LNCaP clone FGC (cell line): ENCODE data around the gene ZMIZ1.

Source experiments
- DNase-seq: peaks from one replicate; pipeline ENCODE4 v3.0.0-alpha.2; 2011; ENCODE audit warnings: low read depth
- H3K4me3 ChIP-seq: 2 replicates; pipeline ENCODE4 v1.5.1; 2011; ENCODE audit warnings: mild to moderate bottlenecking, low read depth, low read length, control low read depth
- TF ChIP-seq, protein P1 (sequence below): IDR thresholded peaks from 2 replicates; pipeline ENCODE4 v1.5.1; 2012; ENCODE audit warnings: mild to moderate bottlenecking; ENCODE audit not compliant: control insufficient read depth, insufficient read depth; ENCODE audit errors: extremely low read depth

ZMIZ1 gene

GRCh38 chr10:79115302-79115701, 46.5 kb downstream of the ZMIZ1 start:
- DNase-seq, result no peak
- TF ChIP-seq, protein P1, sequence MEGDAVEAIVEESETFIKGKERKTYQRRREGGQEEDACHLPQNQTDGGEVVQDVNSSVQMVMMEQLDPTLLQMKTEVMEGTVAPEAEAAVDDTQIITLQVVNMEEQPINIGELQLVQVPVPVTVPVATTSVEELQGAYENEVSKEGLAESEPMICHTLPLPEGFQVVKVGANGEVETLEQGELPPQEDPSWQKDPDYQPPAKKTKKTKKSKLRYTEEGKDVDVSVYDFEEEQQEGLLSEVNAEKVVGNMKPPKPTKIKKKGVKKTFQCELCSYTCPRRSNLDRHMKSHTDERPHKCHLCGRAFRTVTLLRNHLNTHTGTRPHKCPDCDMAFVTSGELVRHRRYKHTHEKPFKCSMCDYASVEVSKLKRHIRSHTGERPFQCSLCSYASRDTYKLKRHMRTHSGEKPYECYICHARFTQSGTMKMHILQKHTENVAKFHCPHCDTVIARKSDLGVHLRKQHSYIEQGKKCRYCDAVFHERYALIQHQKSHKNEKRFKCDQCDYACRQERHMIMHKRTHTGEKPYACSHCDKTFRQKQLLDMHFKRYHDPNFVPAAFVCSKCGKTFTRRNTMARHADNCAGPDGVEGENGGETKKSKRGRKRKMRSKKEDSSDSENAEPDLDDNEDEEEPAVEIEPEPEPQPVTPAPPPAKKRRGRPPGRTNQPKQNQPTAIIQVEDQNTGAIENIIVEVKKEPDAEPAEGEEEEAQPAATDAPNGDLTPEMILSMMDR, result no peak
- H3K4me3 ChIP-seq, result no peak overlapping the region

GRCh38 chr10:79116368-79116767, 47.6 kb downstream of the ZMIZ1 start:
- TF ChIP-seq, protein P1, result no peak
- no peak for DNase-seq
- H3K4me3 ChIP-seq, result no peak overlapping the region

GRCh38 chr10:79116801-79117723, 48.3 kb downstream of the ZMIZ1 start:
- no peak overlapping the region for H3K4me3 ChIP-seq
- TF ChIP-seq, protein P1, result no peak
- DNase-seq, result no peak

DNA sequence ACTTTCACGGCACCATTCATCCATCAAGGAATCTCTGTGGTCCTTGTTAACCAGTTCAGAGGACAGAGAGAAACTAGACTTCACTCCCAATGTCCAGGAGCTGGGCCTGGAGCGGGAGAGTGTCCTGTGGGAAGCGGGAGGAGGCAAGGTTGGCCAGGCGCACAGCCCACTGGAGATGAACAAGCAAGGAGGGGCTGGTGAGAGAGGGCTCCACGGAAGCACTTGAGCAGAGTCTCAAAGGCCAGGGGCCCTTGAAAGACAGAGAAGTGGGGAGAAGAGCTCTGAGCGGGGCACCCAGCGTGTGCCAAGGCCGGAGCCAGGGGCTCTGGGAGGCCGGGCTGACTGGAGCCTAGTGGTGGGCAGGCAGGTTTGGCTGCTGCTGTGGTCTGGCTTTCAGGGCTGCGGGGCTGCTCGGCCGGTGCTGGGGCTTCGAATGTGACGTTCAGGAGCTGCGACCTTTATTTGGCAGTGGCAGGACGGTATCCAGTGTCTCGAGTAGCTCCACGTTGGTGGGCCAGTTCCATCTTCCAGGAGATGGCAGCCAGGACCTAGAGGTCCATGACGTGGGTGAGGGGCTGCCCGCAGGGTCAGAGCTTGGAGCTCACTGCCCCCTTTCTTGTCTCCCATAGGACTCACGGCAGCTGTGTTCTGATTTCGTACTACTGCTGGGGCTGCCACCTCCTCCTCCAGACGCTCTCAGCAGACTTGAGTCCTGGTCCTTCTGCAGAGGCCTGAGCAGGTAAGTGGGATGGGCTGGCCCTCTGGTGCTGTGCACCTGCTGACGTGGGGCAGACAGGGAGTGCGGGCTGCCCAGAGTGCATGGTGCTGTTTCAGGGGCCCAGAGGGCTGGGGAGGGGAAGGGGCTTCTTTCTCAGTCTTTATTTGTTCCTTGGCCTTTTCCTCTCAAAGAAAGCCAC, 49.8 kb downstream of the ZMIZ1 start:
- TF ChIP-seq, protein P1, result no peak
- no peak for DNase-seq
- H3K4me3 ChIP-seq, result no peak overlapping the region

DNA sequence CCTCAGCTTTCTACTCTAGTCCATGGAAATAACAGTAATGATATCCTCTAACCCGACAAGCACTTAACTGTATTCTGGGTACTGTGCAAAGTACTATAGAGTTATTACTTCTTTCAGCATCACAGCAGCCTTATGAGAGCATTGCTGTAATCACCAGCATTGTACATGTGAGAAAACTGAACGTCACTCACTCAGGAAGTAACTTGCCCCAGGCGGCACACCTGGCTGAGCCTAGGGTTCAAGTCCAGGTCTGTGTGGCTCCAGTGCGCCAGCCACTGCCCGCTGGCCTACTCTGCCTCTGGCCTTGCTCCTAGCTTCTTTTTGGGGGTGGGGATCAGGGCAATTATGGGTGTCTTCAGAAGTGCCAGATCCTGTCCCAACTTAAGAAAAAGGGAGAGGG, 50.5 kb downstream of the ZMIZ1 start:
- DNase-seq, result no peak
- H3K4me3 ChIP-seq, result no peak overlapping the region
- TF ChIP-seq, protein P1, result no peak

DNA sequence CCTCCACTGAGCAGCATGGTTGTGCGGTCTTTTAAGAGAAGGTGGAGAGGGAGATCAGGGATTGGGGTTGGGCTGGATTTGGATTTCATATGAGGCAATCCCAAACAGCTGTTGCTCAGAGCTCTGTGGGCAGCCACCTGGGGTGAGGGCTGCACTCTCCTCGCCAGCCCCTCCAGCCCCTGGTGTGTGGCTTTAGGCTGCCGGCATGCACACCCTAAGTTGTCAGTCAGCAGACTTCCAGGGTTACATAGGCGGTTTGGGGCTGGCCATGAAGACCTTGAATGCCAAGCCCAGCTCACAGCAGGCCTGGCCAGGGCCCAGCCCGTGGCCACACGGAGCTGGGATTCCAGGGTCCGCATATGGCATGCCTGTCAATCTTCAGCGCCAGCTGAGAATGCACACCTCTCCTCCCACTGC, 54.8 kb downstream of the ZMIZ1 start:
- TF ChIP-seq, protein P1, result no peak
- no peak overlapping the region for H3K4me3 ChIP-seq
- no peak for DNase-seq
